Stimulated activated CD8-positive, alpha-beta memory T cell treated with anti-CD3 and anti-CD28 coated beads, Interleukin-7, amount 100 ng/mL, for 48 hours (primary cell): ENCODE data around the gene TOP2A.

ENCODE experiments used
- DNase-seq, 2 donors: peaks; one replicate each; pipeline ENCODE4 v3.0.0-alpha.2; 2020; ENCODE audit warnings: low read depth in 1 of 2; ENCODE audit errors: extremely low read depth in 1 of 2

The TOP2A gene, protein sequence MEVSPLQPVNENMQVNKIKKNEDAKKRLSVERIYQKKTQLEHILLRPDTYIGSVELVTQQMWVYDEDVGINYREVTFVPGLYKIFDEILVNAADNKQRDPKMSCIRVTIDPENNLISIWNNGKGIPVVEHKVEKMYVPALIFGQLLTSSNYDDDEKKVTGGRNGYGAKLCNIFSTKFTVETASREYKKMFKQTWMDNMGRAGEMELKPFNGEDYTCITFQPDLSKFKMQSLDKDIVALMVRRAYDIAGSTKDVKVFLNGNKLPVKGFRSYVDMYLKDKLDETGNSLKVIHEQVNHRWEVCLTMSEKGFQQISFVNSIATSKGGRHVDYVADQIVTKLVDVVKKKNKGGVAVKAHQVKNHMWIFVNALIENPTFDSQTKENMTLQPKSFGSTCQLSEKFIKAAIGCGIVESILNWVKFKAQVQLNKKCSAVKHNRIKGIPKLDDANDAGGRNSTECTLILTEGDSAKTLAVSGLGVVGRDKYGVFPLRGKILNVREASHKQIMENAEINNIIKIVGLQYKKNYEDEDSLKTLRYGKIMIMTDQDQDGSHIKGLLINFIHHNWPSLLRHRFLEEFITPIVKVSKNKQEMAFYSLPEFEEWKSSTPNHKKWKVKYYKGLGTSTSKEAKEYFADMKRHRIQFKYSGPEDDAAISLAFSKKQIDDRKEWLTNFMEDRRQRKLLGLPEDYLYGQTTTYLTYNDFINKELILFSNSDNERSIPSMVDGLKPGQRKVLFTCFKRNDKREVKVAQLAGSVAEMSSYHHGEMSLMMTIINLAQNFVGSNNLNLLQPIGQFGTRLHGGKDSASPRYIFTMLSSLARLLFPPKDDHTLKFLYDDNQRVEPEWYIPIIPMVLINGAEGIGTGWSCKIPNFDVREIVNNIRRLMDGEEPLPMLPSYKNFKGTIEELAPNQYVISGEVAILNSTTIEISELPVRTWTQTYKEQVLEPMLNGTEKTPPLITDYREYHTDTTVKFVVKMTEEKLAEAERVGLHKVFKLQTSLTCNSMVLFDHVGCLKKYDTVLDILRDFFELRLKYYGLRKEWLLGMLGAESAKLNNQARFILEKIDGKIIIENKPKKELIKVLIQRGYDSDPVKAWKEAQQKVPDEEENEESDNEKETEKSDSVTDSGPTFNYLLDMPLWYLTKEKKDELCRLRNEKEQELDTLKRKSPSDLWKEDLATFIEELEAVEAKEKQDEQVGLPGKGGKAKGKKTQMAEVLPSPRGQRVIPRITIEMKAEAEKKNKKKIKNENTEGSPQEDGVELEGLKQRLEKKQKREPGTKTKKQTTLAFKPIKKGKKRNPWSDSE (N-terminal part only)

DNA sequence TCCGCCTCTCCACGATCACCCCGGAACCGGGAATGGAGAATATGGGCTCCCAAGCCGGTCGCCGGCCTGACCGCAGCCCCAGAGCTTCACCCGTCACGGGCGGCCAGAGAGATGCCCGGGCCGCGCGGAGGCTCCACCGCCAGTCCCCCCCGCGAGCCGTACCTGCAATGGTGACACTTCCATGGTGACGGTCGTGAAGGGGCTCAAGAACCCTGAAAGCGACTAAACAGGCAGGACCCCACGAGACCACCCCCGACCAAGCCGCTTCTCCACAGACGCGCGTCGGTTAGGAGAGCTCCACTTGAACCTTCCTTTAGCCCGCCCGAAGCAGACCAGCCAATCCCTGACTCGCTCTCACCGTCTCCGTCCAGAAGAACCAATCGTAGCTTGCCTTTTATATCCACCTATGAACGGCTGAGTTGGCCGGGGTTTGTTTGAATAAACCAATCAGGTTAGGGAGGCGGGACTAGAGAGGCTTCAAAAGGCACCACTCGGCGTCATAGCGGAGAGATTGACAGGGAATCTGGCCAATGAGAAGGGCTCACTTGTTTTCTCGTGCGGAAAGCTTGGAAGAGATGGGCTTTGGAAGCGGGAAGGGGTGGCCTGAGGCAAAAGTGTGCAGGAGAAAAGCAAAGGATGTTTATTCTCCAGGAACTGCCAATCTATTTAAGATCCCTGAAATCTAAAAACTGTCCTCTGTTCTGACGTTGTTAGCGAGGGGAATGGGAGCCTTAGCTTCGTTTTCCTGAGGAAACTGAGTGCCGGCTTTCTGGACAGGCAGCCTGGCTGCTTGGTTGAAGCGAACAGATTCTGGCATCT, at the start of gene TOP2A:
TOP2A (minus strand) TSS at position 288 of the 819 bp plus-strand sequence; CDS start at position 183, 105 bp downstream.
- DNase-seq = peak; percentile 81 to 92

DNA sequence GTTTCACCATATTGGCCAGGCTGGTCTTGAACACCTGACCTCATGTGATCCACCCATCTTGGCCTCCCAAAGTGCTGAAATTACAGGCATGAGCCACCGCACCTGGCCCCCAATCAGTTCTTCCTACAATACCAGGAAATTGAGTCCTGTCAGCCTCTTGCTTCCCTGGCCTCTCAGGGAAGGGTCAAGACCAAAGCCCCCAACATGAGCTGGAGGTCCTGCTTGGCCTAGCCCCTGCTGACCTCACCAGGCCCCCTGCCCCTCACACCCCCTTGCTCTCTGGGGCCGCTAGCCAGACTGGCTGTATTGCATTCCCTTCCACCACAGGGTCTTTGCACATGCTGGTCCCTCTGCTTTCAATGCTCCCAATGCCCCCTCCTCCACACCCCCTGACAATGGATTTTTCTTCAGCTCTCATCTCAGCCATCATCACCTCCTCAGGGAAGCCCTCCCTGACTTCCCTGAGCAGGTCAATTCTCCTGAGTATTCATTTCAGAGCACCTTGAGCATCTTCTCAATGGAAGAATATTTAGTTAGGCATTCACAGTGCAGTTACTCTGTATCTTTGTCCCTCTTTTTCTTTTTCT, 49.7 kb upstream of the TOP2A start:
- no peak for DNase-seq

DNA sequence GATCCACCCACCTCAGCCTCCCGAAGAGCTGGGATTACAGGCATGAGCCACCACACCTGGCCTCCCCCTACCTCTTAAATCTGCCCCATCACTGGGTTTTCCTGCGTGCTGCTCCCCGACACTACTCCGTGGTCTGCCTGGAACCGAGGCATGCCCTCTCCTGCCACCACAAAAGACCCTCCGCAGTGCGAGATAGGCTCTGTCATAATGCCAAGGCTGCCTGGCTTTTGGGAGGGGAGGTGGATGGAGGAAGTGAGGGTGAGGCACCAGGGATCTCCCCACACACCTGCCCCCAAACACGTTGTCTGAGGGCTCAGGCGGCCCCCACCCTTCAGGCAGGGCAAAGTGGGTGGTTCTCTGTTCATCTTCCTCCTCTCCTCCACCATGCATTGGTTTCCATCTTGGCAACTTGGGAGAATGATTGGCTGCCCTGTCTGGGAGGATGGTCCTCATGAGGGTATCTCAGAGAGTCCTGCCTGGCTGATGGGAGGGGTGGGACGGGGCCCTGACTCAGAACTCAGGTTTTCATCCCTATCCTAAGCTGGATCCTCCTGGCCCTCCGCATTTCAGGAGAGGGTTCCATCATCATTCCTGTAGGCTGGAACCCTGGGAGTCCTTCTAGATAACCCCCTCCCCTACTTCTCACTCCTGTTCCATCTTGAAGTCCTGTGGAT, 48.7 kb upstream of the TOP2A start:
- DNase-seq = no peak

DNA sequence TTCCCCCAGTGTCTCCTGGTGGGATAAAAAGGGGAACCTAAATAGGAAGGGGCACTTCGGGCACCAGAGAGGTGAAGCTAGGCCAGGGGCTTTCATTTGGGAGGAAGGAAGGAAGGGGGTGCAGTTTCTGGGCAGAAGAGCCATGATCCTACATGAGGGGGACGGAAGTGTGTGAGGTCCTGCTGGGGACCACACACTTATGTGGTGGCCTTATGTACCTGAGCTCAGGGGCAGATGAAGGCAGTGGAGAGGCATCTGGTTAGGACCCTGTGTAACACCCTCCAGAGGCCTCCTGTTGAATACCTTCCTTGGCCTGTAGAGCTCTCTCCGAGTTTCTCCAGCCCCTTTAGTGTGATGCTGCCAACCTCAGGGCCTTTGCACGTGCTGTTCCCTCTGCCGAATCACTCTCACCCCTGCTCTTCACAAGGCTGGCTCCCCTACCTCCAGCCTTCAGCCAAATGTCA, 46.7 kb upstream of the TOP2A start:
- DNase-seq = no peak

DNA sequence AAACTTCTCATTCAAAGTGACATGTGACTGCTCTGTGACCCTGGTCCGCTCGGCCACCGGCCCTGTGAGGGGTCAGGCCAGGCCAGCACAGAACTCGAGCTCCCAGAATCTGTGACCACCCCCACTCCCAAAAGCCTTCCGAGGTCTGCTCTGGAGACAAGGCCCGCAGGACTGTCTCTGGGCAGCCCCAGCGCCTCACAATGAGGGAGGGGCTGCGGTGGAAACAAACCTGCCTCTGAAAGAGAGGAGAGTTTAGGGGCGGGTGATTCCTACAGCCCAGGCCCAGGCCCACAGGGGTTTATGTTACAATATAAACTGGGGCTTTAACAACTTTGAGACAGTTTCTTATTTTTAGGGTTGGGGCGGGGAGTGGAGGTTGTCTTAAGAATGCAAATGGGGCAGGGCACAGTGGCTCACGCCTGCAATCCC, 45.4 kb upstream of the TOP2A start:
- no peak for DNase-seq

DNA sequence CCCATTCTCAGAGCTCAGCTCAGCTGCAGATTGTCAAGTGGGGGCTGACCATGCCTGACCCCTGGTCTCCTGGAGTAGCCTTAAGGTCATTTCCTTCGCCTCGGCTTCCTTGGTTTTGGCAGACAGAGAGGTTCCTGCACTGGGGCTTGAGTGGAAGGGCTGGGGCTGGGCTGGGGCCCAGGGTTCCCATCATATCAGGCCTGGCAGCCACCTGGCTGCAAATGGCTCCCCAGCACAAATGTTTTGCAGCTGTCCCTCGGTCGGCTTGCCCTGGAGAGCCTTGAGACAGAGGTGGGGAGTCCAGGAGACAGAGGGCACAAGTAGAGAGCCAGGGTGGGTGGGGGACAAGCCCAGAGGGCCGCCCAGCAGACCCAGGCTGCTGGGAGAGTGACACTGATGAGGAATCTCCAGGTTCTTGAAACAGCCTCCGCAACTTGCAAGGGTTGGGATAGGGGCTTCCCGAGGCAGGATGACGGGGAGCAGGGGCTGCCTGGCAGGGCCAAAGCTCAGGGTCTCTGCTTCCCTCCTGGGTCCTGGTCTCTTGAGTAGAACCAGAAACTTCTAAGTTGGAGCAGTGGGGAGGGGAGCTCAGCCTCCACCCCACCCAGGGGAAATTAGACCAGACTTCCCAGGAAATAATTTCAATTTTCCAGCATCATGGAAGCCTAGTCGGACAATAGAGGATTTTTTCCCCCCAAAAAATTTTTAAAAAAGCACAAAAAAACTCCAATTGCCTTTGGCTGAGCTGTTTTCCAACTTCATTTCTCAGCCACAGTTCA, 44.8 kb upstream of the TOP2A start:
- no peak for DNase-seq

DNA sequence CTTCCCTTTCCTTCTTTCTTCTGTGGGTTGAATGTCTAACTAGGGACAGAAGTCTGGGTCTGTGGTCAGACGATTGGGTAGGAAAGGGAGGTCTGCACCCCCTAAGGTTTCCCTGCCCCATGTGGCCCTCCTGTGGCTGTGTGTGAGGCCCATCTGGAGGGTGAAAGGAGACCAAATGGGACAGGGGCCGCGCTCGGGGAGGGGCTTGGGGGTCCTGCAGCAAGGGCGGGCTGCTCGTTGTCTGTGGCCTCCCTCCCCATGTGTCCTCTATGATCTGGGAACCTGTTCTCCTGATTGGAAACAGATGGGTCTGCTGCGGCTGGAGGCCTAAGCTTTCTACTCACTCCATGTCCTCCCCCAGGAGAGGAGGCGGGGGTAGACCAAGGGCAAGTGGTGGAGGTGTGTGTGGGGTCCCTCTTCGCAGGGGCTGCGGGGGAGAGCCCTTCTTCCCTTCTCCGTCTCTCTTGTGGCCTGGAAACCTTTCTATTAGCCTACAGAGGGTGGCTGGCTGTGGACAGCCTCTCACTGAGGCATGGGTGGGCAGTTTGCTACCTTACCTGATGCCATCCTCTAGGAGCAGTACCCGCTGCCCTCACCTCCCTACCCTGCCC, 44.1 kb upstream of the TOP2A start:
- no peak for DNase-seq

DNA sequence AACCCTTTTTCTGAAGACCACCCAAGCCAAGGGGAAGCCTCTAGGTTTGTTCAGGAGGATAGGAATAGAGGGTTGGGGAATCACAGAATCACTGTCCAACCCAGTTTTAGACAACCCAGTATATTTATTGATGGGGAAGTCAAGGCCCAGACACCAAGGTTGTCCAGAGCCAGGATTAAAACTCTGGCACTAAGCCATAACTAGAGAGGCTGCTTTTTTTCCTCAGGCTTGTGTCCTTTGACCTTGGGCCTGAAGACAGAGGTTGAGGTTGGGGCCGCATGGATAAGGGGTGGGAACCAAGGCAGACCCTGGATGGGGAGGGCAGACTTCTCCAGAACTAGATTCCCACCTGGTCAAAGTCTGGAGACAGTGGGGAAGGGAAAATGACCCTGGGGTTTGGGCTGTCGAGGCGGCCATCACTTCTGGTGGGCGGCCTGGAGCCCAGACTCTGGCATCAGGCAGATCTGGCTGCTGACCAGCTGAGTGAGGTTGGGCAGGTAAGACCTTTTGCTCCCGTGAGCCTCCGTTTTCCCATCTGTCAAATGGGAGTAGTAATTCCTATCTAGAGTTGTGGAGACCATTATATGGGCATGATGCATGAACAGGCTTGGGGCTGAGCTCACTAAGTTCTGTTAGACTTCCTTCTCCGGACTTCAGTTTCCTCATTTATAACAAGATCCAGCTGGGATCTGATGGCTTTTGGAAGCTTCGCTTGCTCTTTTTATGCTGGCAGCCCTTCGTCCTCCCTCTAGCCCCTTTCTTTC, 43.5 kb upstream of the TOP2A start:
- DNase-seq = no peak

DNA sequence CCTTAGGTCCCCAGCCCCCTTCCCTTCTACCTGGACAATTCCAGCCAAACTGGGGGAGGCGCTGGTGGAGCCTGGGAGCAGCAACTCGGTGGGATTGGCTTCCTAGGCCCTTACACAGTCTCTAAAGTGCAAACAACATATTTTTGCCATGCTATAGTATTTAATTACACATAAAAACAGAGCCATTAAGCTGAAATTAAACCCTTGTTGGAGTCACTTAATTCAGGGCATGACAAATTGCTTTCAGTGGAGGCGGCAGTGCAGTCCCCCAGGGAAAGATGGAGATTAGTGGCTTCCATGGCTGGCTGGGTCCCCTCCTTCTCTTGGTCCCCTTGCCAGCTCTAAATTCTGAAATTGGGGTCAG, 42.9 kb upstream of the TOP2A start:
- no peak for DNase-seq

DNA sequence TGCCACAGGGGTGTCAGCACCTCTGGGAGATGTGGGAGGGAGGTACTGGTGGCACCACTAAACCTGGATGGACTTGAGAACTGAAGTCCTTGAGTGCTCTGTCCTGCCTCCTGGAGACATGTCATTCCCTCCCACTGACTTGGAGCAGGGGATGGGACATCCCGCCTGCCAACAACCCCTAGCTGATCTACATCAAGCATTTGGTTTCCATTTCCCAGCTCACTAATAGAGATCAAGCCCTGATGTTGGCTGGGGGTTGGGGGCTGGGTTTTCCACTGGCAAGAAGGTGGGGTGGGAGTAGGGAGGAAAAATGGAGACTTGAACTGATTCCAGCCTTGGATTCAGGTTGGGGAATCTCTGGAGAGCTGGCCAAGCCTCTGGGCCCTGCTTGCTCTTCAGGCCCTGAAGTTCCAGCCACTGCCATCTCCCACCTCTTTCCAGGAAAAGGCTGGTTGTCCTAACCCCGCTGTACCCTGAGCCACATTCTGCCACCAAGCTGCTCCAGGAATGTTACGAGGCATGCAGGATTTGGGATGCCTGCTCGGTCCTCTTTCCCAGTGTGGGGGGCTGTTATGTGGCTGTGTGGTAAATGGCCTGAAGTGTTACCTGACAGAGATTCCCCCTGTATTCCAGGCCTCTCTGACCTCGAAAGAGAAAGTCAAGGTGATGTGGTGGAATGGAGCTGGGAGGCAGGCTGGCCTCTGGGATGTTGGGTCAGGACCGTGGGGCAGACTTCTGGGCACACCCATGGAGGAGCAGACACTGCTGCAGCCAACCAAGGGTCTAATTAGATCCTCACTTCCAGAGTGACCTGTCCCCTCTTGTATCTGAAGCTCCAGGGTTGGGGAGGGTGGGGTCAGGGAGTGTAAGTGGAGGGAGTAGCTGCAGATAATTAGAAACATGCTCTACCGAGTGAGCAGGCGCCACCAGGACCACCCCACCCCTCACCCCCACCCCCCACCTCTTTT, 42.2 kb upstream of the TOP2A start:
- no peak for DNase-seq

DNA sequence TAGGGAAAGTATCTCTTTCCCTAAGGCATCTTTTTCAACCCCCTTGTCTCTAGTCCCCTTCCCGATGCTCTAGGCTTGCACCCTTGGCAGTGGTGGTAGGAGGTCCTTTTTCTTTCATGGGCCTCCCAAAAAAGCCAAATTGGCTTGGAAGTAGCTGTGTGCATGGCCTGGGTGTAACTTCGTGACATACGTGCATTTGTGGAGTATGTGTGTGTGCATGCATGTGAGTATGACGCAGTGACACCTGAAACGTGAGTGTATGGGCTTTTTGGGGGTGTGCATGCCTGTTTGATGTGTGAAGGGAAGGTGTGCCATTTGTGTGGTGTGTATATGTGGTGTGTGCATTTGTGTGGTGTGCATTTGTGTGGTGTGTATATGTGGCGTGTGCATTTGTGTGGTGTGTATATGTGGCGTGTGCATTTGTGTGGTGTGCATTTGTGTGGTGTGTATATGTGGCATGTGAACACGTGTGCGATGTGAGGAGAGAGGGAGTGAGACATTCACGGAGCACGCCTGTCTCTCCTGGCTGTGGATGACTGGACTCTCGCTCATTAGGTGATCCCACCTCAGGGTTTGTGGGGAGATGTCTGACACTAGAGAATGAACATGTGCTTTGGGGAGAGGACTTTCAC, 41.3 kb upstream of the TOP2A start:
- DNase-seq = no peak

DNA sequence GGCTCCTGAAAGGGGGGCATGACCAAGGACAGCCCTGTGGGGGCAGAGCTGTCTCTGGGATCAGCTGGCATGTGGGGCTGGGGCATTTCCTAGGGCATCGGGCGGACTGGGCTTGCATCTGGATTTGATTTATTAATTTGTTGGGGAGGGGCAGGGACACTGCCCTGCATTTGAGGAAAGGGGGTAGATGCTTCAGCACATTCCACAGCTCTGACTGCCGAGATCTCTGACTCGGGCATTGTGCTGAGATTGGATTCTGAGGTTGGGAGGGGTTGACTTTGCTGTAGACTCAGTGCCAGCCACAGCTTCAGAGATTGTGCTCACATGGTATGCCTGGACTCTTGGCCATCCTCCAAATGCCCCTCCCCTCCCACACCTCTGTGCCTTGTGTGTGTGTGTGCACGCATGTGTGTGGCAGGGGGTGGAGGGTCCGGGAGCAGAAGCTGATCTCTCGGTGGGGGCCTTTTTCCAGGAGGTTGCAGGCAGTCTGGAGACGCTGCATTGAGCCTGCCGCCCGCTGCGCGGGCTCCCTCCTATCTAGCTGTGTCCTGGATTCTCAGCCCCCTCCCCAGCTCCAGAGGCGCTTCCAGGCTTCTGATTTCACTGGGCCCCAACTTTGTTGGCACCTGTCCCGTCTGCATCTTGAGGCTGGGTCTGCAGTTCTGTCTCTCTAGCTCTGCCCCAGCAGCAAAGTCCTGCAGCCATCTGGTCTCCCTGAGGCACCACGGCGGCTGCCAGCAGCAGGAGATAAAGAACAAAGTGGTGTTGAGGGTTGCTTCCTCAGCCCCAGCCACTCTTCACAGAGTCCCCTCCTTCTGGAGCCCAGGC, 40.5 kb upstream of the TOP2A start:
- DNase-seq = no peak

DNA sequence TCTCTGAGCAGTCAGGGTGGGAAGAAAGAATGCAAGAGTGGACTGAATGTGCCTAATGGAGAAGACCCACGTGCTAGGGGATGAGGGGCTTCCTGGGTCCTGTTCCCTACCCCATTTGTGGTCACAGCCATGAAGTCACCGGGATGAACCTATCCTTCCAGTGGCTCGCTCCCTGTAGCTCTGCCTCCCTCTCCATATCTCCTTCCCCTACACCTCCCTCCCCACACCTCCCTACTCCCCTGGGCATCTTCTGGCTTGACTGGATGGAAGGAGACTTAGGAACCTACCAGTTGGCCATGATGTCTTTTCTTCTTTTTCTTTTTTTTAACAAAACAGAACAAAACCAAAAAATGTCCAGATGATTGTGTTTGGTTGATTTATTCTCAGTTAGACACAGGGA, 39.7 kb upstream of the TOP2A start:
- no peak for DNase-seq

DNA sequence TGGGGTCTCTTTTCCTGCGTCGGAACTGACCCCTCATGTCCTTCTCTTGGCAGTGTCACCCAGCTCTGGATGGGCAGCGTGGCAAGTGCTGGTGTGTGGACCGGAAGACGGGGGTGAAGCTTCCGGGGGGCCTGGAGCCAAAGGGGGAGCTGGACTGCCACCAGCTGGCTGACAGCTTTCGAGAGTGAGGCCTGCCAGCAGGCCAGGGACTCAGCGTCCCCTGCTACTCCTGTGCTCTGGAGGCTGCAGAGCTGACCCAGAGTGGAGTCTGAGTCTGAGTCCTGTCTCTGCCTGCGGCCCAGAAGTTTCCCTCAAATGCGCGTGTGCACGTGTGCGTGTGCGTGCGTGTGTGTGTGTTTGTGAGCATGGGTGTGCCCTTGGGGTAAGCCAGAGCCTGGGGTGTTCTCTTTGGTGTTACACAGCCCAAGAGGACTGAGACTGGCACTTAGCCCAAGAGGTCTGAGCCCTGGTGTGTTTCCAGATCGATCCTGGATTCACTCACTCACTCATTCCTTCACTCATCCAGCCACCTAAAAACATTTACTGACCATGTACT, 38.8 kb upstream of the TOP2A start:
- no peak for DNase-seq

DNA sequence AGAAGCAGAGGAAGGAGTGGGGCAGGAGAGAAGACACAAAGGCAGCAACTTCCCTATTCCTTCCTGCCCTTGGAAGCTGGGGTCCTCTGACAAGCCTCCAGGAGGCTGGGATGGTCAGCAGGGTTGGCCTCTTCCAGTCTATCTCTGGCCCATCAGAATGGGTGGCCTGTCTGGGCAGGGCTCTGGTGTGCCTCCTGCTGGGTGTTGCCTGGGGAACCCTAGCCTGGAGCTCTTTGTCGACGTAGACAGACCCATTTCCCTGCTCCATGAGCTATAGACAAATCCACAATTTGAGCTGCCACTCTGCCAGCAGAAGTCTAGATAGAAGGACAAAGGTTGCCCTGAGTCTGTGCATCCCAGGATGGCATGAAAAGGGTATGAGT, 36.9 kb upstream of the TOP2A start:
- DNase-seq = no peak
